Endothelial cell of umbilical vein (primary cell): ENCODE results near the gene USHBP1. TPM values are rescaled to one million over a fixed set of nuclear protein-coding genes. Genes with fewer than 3 reads are reported as not detected.

Source experiments
- BruUV-seq: library from RNA; stranded (reverse); fragments of 400-500 nt; replicated peaks from 2 replicates; lab custom pipeline; 2021; lab: Mats Ljungman, UMichigan
- CTCF ChIA-PET: fragments of 300-600, 350-600 bp; sonication (Branson Sonifier 250); formaldehyde crosslinking; loops from one replicate; lab custom pipeline; 2021; ENCODE audit warnings: antibody characterized with exemption, inconsistent platforms; lab: Charles Lee
- POLR2A ChIA-PET: fragments of 300-600, 350-600 bp; sonication (Branson Sonifier 250); formaldehyde crosslinking; loops from one replicate; lab custom pipeline; 2021; ENCODE audit warnings: antibody characterized with exemption, inconsistent platforms; lab: Charles Lee
- DNase-seq: peaks from one replicate; pipeline ENCODE4 v3.0.0-alpha.2; 2011; ENCODE audit warnings: low read depth, low spot score
- FAIRE-seq: peaks from 2 replicates; lab custom pipeline; 2011; peaks lifted over from hg19 to GRCh38; lab: Jason Lieb, UNC
- H2AFZ ChIP-seq: 2 replicates; pipeline ENCODE4 v1.6.0; 2012; ENCODE audit warnings: low read depth, low read length, control low read depth, inconsistent platforms
- H3K27ac ChIP-seq: 2 replicates; pipeline ENCODE4 v1.5.1; 2011; ENCODE audit warnings: low read depth, mild to moderate bottlenecking, control low read depth, low read length, moderate library complexity; ENCODE audit not compliant: insufficient read depth
- H3K27me3 ChIP-seq, 2 experiments: 2 replicates each; pipeline versions ENCODE4 v1.6.0 to v1.6.1; 2011; ENCODE audit warnings: low read length in 2 of 2, mixed read lengths in 1 of 2; ENCODE audit not compliant: control insufficient read depth in 2 of 2, insufficient read depth in 2 of 2
- H3K36me3 ChIP-seq, 2 experiments: 2 replicates in 1 of 2; 3 replicates in 1 of 2; pipeline ENCODE4 v1.5.1; 2011; ENCODE audit warnings: low read length in 2 of 2, mild to moderate bottlenecking in 1 of 2, moderate library complexity in 1 of 2; ENCODE audit not compliant: control insufficient read depth in 2 of 2, insufficient read depth in 2 of 2; ENCODE audit errors: extremely low read depth in 1 of 2
- H3K4me1 ChIP-seq: 3 replicates; pipeline ENCODE4 v1.5.1; 2011; ENCODE audit warnings: mild to moderate bottlenecking, low read length; ENCODE audit not compliant: control insufficient read depth, insufficient read depth; ENCODE audit errors: extremely low read depth
- H3K4me2 ChIP-seq: 2 replicates; pipeline ENCODE4 v1.6.1; 2011; ENCODE audit warnings: low read length, control low read depth, mixed read lengths; ENCODE audit not compliant: insufficient read depth
- H3K4me3 ChIP-seq, 3 experiments: fragments of 200-600 bp in 1 of 3; sonication (generic), shearing (Covaris generic) in 1 of 3; replicated peaks in 1 of 3; 2 replicates each; pipeline ENCODE4 v1.5.1; 2011 to 2016; ENCODE audit warnings: control low read depth in 3 of 3, low read length in 3 of 3, mild to moderate bottlenecking in 2 of 3, inconsistent platforms in 1 of 3, low read depth in 1 of 3, moderate library complexity in 1 of 3; ENCODE audit not compliant: insufficient read depth in 1 of 3
- H3K79me2 ChIP-seq: 2 replicates; pipeline ENCODE4 v1.6.0; 2012; ENCODE audit warnings: low read length, inconsistent platforms; ENCODE audit not compliant: control insufficient read depth, insufficient read depth
- H3K9ac ChIP-seq: replicated peaks from 2 replicates; pipeline ENCODE3; 2011; ENCODE audit warnings: low read length, control low read depth; ENCODE audit not compliant: insufficient read depth; ENCODE audit errors: extremely low read depth
- H3K9me1 ChIP-seq: replicated peaks from 3 replicates; pipeline ENCODE4 v1.6.0; 2011; ENCODE audit warnings: mild to moderate bottlenecking, low read length; ENCODE audit not compliant: control insufficient read depth, insufficient read depth; ENCODE audit errors: extremely low read depth
- H3K9me3 ChIP-seq: replicated peaks from 2 replicates; pipeline ENCODE4 v1.5.1; 2012; ENCODE audit warnings: low read length, inconsistent platforms; ENCODE audit not compliant: control insufficient read depth, insufficient read depth
- H4K20me1 ChIP-seq: replicated peaks from 2 replicates; pipeline ENCODE3; 2011; ENCODE audit warnings: mild to moderate bottlenecking, low read length; ENCODE audit not compliant: control insufficient read depth, insufficient read depth; ENCODE audit errors: extremely low read depth
- FOS ChIP-seq: IDR thresholded peaks from 2 replicates; pipeline ENCODE4 v1.6.1; 2011; ENCODE audit warnings: mild to moderate bottlenecking, low read length, moderate library complexity, borderline replicate concordance; ENCODE audit not compliant: insufficient read depth
- GATA2 ChIP-seq: IDR thresholded peaks from 2 replicates; pipeline ENCODE4 v1.7.0; 2011; ENCODE audit warnings: low read depth, mild to moderate bottlenecking, moderate library complexity, mixed read lengths, low read length; ENCODE audit not compliant: insufficient read length, insufficient read depth
- POLR2AphosphoS5 ChIP-seq: IDR thresholded peaks from 2 replicates; pipeline ENCODE4 v1.6.1; 2012; ENCODE audit warnings: low read depth, mild to moderate bottlenecking, control low read depth, low read length, moderate library complexity; ENCODE audit not compliant: insufficient read depth
- dilution Hi-C: fragments of 300-500 bp; cut with MboI; formaldehyde crosslinking; loops from one replicate; pipeline ENCODE4 v1.15.0; 2019; ENCODE audit warnings: low sequenced_read_pairs; ENCODE audit not compliant: extremely low pct_ligation_motif_present
- intact Hi-C: fragments of 100-400 bp; cut with micrococcal nuclease; formaldehyde crosslinking; loops from one replicate; pipeline ENCODE4 v1.10.0; 2022
- polyA plus RNA-seq, 4 experiments: library from polyadenylated mRNA; depleted of rRNA in 3 of 4; stranded (reverse) in 3 of 4; unstranded in 1 of 4; fragments of >200 nt; gene quantifications; 2 replicates each; pipeline versions ENCODE4 v1.2.1 to v1.2.3, GENCODE V29; 2011 to 2012; ENCODE audit warnings: missing spikeins in 1 of 4
- total RNA-seq: library from RNA; stranded (reverse); gene quantifications from 2 replicates; pipeline ENCODE4 v1.2.3, GENCODE V29; 2021
- TF ChIP-seq, protein P1 (sequence below): IDR thresholded peaks from 2 replicates; pipeline ENCODE4 v1.6.1; 2011; ENCODE audit not compliant: insufficient read depth, insufficient read length
- TF ChIP-seq, protein P2 (sequence below), 2 donors: IDR thresholded peaks; 1 replicate in 1 of 2; 2 replicates in 1 of 2; pipeline ENCODE4 v1.5.1; 2011; ENCODE audit warnings: low read length in 2 of 2, mild to moderate bottlenecking in 2 of 2, moderate library complexity in 2 of 2, control low read depth in 1 of 2, inconsistent platforms in 1 of 2, low read depth in 1 of 2; ENCODE audit not compliant: insufficient read depth in 1 of 2; ENCODE audit errors: extremely low read depth in 1 of 2

Gene USHBP1
- total and polyA plus RNA-seq, 2 donors (not counting 3 experiments of a cell fraction or from before 2014, with no cell fraction given), result 14.8 to 20.4 TPM

DNA sequence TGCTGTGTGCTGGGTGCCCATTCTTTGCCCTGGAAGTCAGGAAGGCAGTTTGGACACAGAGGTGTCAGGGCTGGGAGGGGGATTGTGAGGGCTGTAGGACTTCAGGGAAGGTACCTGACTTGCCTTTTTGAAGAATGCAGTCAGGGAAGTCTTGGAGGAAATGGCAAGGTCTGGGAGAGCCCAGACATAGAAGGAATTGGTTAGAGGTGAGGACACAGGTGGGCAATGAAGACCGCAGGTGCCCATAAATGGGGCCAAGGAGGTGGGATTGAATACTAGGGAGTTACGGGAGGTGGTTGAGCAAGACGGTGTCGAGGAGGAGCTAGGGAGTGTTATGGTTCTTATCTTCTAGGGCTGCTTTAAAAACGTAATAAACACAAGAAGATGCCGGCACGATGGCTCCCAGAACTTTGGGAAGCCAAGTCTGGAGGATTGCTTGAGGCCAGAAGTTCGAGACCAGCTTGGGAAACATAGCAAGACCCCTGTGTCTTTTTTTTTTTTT lies 43.4 kb upstream of the USHBP1 start:
- H3K9me1 ChIP-seq, result no peaks in the 10 kb centered on the region
- TF ChIP-seq, protein P1, sequence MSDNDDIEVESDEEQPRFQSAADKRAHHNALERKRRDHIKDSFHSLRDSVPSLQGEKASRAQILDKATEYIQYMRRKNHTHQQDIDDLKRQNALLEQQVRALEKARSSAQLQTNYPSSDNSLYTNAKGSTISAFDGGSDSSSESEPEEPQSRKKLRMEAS, result no peak
- TF ChIP-seq GATA2 (no peak), FOS (no peak), POLR2AphosphoS5 (no peak)
- TF ChIP-seq, protein P2, sequence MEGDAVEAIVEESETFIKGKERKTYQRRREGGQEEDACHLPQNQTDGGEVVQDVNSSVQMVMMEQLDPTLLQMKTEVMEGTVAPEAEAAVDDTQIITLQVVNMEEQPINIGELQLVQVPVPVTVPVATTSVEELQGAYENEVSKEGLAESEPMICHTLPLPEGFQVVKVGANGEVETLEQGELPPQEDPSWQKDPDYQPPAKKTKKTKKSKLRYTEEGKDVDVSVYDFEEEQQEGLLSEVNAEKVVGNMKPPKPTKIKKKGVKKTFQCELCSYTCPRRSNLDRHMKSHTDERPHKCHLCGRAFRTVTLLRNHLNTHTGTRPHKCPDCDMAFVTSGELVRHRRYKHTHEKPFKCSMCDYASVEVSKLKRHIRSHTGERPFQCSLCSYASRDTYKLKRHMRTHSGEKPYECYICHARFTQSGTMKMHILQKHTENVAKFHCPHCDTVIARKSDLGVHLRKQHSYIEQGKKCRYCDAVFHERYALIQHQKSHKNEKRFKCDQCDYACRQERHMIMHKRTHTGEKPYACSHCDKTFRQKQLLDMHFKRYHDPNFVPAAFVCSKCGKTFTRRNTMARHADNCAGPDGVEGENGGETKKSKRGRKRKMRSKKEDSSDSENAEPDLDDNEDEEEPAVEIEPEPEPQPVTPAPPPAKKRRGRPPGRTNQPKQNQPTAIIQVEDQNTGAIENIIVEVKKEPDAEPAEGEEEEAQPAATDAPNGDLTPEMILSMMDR (IDR thresholded peaks at IDR 0.05; ENCODE audit: extremely low read depth in 1 of 2, insufficient read depth in 1 of 2, low read depth in 1 of 2, low read length in 2 of 2), result no peak
- H2AFZ ChIP-seq, result no peak overlapping the region
- peaks cover 17% of the 10 kb centered on the region for H3K4me1 ChIP-seq
- peaks cover 34% of the 10 kb centered on the region for H3K79me2 ChIP-seq
- no peak overlapping the region for H3K27ac ChIP-seq
- H3K4me3 ChIP-seq, result no peak overlapping the region
- peaks cover 0 to 6% of the 10 kb centered on the region in 2 experiments for H3K36me3 ChIP-seq
- intact Hi-C loops (no loop called here), dilution Hi-C loops (no loop called here)
- CTCF ChIA-PET, result interaction anchor here (2.1 kb wide), 1 partner anchor 78 kb away, joined by 11 read pairs; no protein-coding TSS in a partner anchor
- POLR2A ChIA-PET, result no interaction called here
- no peaks in the 10 kb centered on the region for H4K20me1 ChIP-seq
- FAIRE-seq, result no peak
- no peaks in the 10 kb centered on the region for H3K9me3 ChIP-seq
- no peak overlapping the region for H3K9ac ChIP-seq
- no peak for DNase-seq
- H3K4me2 ChIP-seq, result no peak overlapping the region
- no peaks in the 10 kb centered on the region for H3K27me3 ChIP-seq
- no TSS peak for BruUV-seq
